Dendritic cell treated with granulocyte-macrophage colony-stimulating factor and Interleukin-4, amounts not matched to agents 40 ng/mL and 50 ng/mL, for 4 days (primary cell): ENCODE data around the gene AFG1L.
"Not testable (repeated sequence)": the region's sequence is repeated elsewhere in the genome, so short reads cannot be mapped to it uniquely, and the experiment has no call there.

Experiments
- H3K27ac Mint-ChIP-seq: one replicate; pipeline ENCODE4 v1.8.0; 2022; ENCODE audit warnings: mild to moderate bottlenecking, mixed read lengths
- H3K27me3 Mint-ChIP-seq: one replicate; pipeline ENCODE4 v1.8.0; 2022; ENCODE audit warnings: mild to moderate bottlenecking, mixed read lengths
- H3K36me3 Mint-ChIP-seq: one replicate; pipeline ENCODE4 v1.8.0; 2022; ENCODE audit warnings: low read depth, mixed read lengths
- H3K4me1 Mint-ChIP-seq: one replicate; pipeline ENCODE4 v1.8.0; 2022; ENCODE audit warnings: low read depth, mixed read lengths
- H3K4me3 Mint-ChIP-seq: one replicate; pipeline ENCODE4 v1.8.0; 2022; ENCODE audit warnings: mild to moderate bottlenecking, moderate library complexity, mixed read lengths
- H3K9me3 Mint-ChIP-seq: one replicate; pipeline ENCODE4 v1.8.0; 2022; ENCODE audit warnings: mixed read lengths
- intact Hi-C: fragments of 100-400 bp; cut with micrococcal nuclease; formaldehyde crosslinking; loops from one replicate; pipeline ENCODE4 v1.15.0; 2022

Gene AFG1L

DNA sequence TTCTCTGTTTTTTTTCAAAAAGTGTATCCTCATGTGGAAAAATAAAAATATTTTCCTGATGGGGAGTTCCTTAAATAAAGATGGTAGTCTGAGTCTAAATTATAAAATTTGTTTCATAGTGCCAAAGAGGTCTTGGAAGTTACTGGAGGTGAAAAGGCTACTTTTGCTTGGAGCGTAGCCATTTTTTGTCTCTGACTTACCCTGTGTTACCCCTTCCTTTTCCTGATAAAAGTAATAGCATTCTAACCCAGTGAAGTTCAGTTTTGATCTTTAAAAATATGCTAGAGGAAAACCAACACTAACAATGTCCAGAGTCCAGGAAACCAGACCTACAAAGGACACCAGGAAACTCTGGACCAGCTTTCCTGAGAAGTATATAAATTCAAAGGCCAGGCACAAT, 153.6 kb downstream of the AFG1L start:
- Mint-ChIP-seq H3K4me3 (no peak overlapping the region), H3K36me3 (no peaks in the 10 kb centered on the region), H3K27ac (no peak overlapping the region), H3K9me3 (no peaks in the 10 kb centered on the region), H3K27me3 (no peaks in the 10 kb centered on the region), H3K4me1 (peaks cover 2% of the 10 kb centered on the region)
- intact Hi-C loops, result no loop called here

DNA sequence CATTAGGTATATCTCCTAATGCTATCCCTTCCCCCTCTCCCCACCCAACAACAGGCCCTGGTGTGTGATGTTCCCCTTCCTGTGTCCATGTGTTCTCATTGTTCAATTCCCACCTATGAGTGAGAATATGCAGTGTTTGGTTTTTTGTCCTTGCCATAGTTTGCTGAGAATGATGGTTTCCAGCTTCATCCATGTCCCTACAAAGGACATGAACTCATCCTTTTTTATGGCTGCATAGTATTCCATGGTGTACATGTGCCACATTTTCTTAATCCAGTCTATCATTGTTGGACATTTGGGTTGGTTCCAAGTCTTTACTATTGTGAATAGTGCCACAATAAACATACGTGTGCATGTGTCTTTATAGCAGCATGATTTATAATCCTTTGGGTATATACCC, 154.9 kb downstream of the AFG1L start:
- H3K27ac Mint-ChIP-seq, H3K4me1 Mint-ChIP-seq, H3K36me3 Mint-ChIP-seq, H3K9me3 Mint-ChIP-seq, intact Hi-C loops, H3K4me3 Mint-ChIP-seq, H3K27me3 Mint-ChIP-seq: not testable (repeated sequence)

DNA sequence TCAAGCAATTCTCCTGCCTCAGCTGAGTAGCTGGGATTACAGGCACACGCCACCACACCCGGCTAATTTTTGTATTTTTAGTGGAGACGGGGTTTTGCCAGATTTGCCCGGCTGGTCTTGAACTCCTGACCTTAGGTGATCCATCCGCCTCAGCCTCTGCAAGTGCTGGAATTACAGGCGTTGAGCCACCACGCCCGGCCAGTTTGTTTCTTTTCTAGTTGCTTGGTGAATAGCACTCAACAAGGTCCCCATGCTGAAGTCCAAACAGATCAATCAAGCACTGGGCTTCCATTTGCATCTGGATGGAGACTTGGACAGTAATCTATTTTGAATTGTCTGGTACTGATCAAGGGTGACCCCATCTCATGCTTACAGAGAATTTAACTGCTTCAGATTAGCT, 157.0 kb downstream of the AFG1L start:
- intact Hi-C loops, result no loop called here
- no peaks in the 10 kb centered on the region for H3K27me3 Mint-ChIP-seq
- H3K36me3 Mint-ChIP-seq, result no peaks in the 10 kb centered on the region
- H3K4me1 Mint-ChIP-seq, result peaks cover 10% of the 10 kb centered on the region
- no peak overlapping the region for H3K27ac Mint-ChIP-seq
- no peaks in the 10 kb centered on the region for H3K9me3 Mint-ChIP-seq
- no peak overlapping the region for H3K4me3 Mint-ChIP-seq

DNA sequence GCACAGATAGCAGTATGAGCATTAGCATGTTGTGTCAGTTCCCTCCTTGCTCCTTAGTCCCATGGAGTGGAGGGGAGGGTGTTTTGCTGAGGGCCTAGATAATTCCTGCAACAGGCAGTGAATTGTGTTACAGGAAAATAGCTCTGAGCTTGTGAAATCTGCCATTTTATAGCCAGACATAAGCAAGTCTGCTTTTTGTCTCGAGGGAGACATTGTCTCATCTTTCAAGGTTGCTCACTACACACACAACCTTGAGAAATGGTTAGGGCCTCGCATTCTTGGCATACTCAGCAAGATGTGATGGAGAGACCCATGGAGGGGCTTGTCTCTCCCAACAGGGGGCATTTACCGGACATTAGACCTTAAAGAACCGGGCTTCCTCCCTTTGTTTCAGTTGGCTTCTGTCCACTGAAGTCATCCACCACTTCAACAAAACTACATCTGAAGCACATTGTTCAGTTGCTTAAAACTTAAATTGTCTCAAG, 157.9 kb downstream of the AFG1L start:
- intact Hi-C loops, result no loop called here
- H3K27me3 Mint-ChIP-seq, result no peaks in the 10 kb centered on the region
- no peak overlapping the region for H3K4me3 Mint-ChIP-seq
- H3K27ac Mint-ChIP-seq, result no peak overlapping the region
- no peaks in the 10 kb centered on the region for H3K36me3 Mint-ChIP-seq
- H3K9me3 Mint-ChIP-seq, result peaks cover under 1% of the 10 kb centered on the region
- peaks cover 10% of the 10 kb centered on the region for H3K4me1 Mint-ChIP-seq

DNA sequence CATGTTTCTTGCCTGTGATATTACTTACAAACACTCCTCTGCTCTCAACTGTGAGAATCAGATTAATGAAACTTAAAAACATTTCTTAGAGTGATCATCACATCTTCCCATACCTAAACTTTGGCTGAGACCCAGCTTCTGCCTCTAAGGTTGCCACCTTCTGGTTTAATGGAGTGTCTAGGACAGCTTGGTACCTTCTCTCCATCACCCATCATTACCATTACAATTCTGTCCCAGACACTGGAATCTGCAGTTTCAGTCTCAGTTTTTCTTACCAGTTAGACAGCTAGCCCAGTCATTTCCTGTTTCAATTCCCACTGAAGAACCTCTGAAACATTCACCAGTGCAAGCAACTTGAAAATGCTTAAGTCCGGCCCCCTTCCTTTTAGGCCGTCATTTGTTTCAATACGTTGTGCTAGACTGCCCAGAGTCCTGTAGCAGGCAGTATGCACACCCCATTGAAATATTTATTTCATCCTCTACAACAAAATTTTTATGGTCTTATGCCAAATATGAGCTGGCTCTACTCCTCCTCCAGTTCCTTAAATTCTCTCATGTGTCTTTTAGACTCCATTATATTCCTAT, 158.8 kb downstream of the AFG1L start:
- peak overlapping the region; percentile 66 for H3K27ac Mint-ChIP-seq
- H3K4me3 Mint-ChIP-seq, result no peak overlapping the region
- peaks cover 9% of the 10 kb centered on the region for H3K9me3 Mint-ChIP-seq
- intact Hi-C loops, result no loop called here
- no peaks in the 10 kb centered on the region for H3K27me3 Mint-ChIP-seq
- peaks cover 10% of the 10 kb centered on the region for H3K4me1 Mint-ChIP-seq
- H3K36me3 Mint-ChIP-seq, result peaks cover 6% of the 10 kb centered on the region

DNA sequence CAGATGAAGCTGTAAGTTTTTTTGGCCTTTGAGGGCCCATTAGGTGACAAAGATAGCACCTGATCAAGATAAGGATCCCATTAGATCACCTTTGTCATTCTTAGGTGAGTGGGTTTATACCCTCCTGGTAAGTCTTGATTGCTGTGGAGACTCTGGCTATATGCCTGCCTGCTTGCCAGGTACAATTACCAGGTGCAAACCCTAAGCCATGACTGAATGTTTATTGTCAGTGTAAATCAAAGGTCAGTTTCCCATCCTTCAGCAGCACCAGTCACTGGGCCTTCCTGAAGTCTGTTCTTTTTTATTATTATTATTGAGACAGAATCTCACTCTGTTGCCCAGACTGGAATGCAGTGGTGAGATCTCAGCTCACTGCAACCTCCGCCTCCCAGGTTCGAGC, 159.5 kb downstream of the AFG1L start:
- Mint-ChIP-seq H3K27ac (peak overlapping the region; percentile 66), H3K9me3 (peaks cover 9% of the 10 kb centered on the region), H3K4me1 (peaks cover 10% of the 10 kb centered on the region), H3K27me3 (no peaks in the 10 kb centered on the region), H3K4me3 (no peak overlapping the region), H3K36me3 (peaks cover 7% of the 10 kb centered on the region)
- intact Hi-C loops, result no loop called here

DNA sequence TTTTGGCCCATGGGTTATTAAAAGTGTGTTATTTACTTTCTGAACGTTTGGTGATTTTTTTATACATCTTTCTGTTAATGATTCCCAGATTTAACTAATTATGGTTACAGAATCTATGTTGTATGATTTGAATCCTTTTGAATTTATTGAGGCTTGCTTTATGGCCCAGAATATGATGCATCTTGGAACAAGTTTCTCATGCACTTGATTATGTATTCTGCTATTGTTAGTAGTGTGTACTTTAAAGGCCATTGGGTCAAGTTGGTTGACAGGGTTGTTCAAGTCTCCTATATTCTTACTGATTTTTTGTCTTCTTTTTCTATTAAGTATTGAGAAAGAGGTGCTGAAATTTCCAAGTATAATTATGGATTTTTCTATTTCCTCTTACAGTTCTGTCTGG, 160.8 kb downstream of the AFG1L start:
- H3K4me3 Mint-ChIP-seq, result no peak overlapping the region
- no peaks in the 10 kb centered on the region for H3K27me3 Mint-ChIP-seq
- intact Hi-C loops, result no loop called here
- H3K4me1 Mint-ChIP-seq, result peaks cover 10% of the 10 kb centered on the region
- peaks cover 7% of the 10 kb centered on the region for H3K36me3 Mint-ChIP-seq
- H3K27ac Mint-ChIP-seq, result no peak overlapping the region
- H3K9me3 Mint-ChIP-seq, result peaks cover 9% of the 10 kb centered on the region

DNA sequence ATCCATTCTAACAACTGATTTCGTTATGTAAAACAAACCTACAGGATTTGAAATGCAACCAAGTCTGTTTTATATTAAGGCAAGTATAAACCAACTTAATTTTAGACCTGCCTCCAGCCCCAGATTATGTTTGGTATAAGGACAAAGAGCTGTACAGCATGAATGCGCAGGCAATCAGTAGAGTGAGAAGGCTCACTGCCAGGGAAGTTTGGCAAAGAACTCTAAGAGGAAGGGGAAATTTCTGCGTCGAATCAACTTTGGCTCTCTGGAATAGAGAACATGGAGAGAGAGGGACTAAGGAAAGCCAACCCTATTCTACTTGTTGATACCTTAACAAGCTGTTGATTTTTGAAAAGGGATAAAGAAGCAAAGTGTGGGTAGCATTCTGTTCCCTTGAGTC, 168.9 kb downstream of the AFG1L start:
- Mint-ChIP-seq H3K27me3 (no peaks in the 10 kb centered on the region), H3K4me3 (no peak overlapping the region), H3K36me3 (peaks cover under 1% of the 10 kb centered on the region), H3K9me3 (no peaks in the 10 kb centered on the region), H3K27ac (no peak overlapping the region), H3K4me1 (no peaks in the 10 kb centered on the region)
- intact Hi-C loops, result no loop called here

DNA sequence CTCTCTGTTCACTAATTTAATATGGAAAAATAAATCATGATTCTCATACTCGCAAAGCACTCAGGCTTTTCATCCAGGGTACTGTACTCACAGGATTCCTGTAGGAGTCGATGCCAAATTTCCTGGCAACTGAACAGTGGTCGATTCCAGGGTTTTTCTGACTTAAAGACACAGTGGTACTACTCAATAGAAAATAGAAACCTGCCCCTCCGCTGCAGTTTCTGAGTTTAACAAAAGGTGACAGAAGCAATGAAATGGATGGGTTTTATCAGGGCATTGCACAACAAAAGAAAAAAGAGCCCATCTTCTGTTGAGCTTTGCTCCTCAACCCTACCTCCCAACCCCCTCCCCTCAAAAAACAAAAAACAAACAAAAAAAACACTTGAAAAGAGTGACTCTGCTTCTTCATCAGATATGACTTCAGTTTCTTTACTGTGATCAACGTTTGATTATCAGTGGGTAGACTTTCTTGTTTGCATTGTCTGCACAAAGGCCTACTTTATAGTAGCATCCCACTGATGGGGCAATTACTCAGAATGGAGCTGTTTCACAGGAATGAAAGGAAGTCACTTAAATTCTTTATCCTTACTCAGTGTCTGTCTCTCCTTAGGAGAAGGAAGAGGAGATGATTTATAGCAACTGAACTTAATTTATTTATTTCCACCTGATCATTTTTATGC, 169.7 kb downstream of the AFG1L start:
- no peaks in the 10 kb centered on the region for H3K4me1 Mint-ChIP-seq
- no peaks in the 10 kb centered on the region for H3K9me3 Mint-ChIP-seq
- H3K36me3 Mint-ChIP-seq, result no peaks in the 10 kb centered on the region
- no peak overlapping the region for H3K27ac Mint-ChIP-seq
- intact Hi-C loops, result no loop called here
- H3K4me3 Mint-ChIP-seq, result no peak overlapping the region
- no peaks in the 10 kb centered on the region for H3K27me3 Mint-ChIP-seq

DNA sequence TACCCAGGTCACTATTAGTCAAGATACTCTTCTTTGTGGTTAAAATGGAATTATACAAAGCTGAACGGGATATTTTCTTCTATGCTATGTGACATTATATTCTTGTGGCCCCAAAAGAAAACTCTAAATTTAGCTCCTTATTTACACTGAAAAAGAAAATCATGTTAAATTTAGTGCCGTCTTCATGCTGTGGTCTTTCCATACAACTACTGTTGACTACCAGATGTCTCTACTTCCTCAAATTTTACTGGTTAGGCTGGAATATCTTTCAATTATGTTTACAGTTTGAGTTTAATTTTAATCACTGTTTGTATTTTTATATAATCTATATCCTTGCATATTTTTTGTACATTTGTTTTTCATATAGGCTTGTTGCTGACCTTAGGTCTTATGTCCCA, 170.2 kb downstream of the AFG1L start:
- no peaks in the 10 kb centered on the region for H3K4me1 Mint-ChIP-seq
- H3K27me3 Mint-ChIP-seq, result no peaks in the 10 kb centered on the region
- no peaks in the 10 kb centered on the region for H3K9me3 Mint-ChIP-seq
- no peak overlapping the region for H3K27ac Mint-ChIP-seq
- no peaks in the 10 kb centered on the region for H3K36me3 Mint-ChIP-seq
- H3K4me3 Mint-ChIP-seq, result no peak overlapping the region
- intact Hi-C loops, result no loop called here

DNA sequence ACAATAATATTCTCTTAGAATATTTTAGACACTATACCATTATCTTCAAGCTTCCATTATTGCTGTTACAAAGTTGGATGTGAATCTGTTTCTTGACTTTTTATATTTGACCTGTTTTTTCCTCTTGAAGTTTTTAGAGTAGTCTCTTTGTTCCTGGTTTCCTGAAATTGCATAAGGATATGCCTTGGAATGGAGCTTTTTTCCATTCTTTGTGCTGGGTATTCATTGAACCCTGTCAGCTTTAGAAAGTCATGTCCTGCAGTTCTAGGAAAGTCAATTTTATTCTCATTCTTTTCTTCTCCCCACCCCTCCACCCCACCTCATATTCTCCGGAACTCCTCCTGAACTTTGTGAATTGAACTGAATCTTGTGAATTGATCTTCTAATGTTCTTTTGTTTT, 173.5 kb downstream of the AFG1L start:
- Mint-ChIP-seq H3K4me3 (no peak overlapping the region), H3K36me3 (no peaks in the 10 kb centered on the region), H3K27me3 (no peaks in the 10 kb centered on the region), H3K9me3 (no peaks in the 10 kb centered on the region), H3K27ac (no peak overlapping the region), H3K4me1 (no peaks in the 10 kb centered on the region)
- intact Hi-C loops, result no loop called here

DNA sequence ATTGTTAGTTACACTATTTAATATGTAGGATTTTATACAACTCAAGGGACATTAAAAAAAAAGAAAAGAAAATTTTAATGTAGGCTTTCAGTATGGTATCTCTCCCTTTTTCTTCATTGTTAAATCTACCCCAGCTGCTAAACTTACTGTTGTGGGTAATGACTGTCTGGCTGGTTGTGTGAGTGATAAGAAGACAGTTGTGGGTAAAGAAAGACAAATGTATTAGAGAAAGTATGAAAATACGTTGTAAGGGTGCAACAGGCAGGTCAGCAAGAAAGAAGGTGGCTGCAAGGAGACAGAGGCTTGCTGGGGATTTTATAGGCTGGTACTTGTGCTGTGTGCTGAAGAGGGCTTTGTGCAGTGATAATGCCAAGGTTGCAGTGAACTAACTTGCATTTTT, 174.5 kb downstream of the AFG1L start:
- Mint-ChIP-seq H3K9me3 (no peaks in the 10 kb centered on the region), H3K4me1 (no peaks in the 10 kb centered on the region), H3K27ac (no peak overlapping the region), H3K36me3 (no peaks in the 10 kb centered on the region), H3K27me3 (no peaks in the 10 kb centered on the region), H3K4me3 (no peak overlapping the region)
- intact Hi-C loops, result no loop called here

DNA sequence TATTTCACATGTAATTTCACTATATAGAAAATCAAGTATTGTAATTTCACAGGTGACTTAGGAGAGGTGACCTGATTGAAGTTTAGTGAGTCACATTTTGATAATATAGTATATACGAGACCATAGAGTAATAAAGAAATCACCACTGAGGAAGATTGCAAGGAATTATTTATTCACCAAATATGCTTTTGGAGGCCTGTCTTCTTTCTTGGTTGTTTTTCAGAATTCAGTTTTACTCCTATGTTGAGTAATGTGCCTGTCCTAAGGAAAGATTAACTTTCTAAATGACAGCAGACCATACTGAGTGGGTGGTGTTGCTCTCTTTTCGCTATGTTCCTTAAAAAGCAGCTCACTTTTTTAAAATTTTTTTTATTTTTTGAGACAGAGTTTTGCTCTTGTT, 178.3 kb downstream of the AFG1L start:
- Mint-ChIP-seq H3K4me1 (no peaks in the 10 kb centered on the region), H3K9me3 (no peaks in the 10 kb centered on the region), H3K27ac (no peak overlapping the region), H3K27me3 (no peaks in the 10 kb centered on the region), H3K4me3 (no peak overlapping the region), H3K36me3 (peaks cover 7% of the 10 kb centered on the region)
- intact Hi-C loops, result no loop called here

DNA sequence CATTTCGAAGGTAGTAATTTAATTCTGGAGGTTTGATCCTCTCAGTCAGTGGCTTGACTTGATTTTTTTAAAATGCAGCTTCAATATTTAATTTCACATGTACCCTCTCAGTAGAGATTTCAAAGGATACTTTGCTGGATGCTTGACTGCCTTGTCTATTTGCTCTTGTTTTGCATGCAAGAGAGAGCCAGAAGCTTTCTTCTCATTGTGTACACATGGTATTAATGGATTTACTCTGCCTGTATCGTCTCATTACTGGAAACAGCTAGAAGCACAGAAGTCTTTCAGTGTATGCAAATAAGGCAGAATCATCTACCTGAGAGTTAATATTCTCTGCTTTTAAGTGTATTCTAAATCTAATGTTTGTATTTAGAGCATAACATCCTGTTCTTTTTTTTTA, 181.5 kb downstream of the AFG1L start:
- Mint-ChIP-seq H3K27me3 (no peaks in the 10 kb centered on the region), H3K4me3 (no peak overlapping the region), H3K36me3 (peaks cover 26% of the 10 kb centered on the region), H3K27ac (no peak overlapping the region), H3K9me3 (no peaks in the 10 kb centered on the region), H3K4me1 (no peaks in the 10 kb centered on the region)
- intact Hi-C loops, result no loop called here

DNA sequence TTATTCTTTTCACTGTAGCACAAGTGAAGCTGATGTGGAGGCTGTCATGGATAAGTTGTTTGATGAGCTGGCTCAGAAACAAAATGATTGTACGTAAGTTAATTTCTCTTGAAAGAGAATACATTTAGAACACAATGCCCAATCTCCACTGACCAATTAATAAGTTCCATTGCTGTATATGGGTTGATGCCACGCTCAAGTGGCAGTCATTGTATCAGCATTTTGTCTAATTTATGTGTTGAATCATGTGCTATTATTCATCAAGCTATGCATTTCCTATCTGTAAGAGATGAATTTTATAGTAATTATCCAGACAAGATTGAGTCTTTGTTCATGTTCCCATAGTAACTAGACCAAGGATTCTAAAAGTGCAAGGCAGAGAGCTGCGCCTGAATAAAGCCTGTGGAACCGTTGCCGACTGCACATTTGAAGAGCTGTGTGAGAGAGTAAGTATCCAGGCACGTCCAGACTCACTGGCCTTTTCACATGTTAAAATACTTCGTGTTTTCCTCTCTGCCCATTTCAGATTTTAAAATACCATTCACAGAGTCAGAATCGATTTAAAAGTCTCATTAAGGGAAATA, 182.1 kb downstream of the AFG1L start:
- Mint-ChIP-seq H3K9me3 (no peaks in the 10 kb centered on the region), H3K27me3 (no peaks in the 10 kb centered on the region), H3K36me3 (peaks cover 26% of the 10 kb centered on the region), H3K4me3 (no peak overlapping the region), H3K27ac (no peak overlapping the region), H3K4me1 (no peaks in the 10 kb centered on the region)
- intact Hi-C loops, result no loop called here
